Testis (tissue), 2 donors: ENCODE results near the gene SATB1.

Experiments used
- CTCF ChIP-seq, 3 experiments: fragments of 450-650 bp in 2 of 3; fragments of 200-600 bp in 1 of 3; sonication (generic) in 1 of 3; IDR thresholded peaks; one replicate each; pipeline ENCODE4 v1.5.1; 2016 to 2019; ENCODE audit warnings: antibody characterized with exemption in 3 of 3, mild to moderate bottlenecking in 2 of 3, moderate library complexity in 1 of 3
- POLR2A ChIP-seq: fragments of 450-650 bp; IDR thresholded peaks from one replicate; pipeline ENCODE4 v1.6.1; 2017; ENCODE audit warnings: antibody characterized with exemption, mild to moderate bottlenecking, moderate library complexity

- TF ChIP-seq CTCF (IDR thresholded peaks at IDR 0.05) (no peak), POLR2A (no peak)
These were observed 4.6 kb downstream of the SATB1 start for GRCh38 chr3:18420555-18420954.
